ENCODE measurements around the gene CLEC3B.

The CLEC3B gene

GRCh38 chr3:45007091-45007490, 19.0 kb upstream of the CLEC3B start:
- DNase-seq = no peak

GRCh38 chr3:45008117-45008516, 18.0 kb upstream of the CLEC3B start:
- DNase-seq = no peak

GRCh38 chr3:45009868-45010267, 16.2 kb upstream of the CLEC3B start:
- DNase-seq = no peak

- no peak for DNase-seq
These were observed 15.2 kb upstream of the CLEC3B start for GRCh38 chr3:45010811-45011333.

- peak; percentile 81 for DNase-seq
These were observed 14.2 kb upstream of the CLEC3B start for GRCh38 chr3:45011756-45012508.

GRCh38 chr3:45012577-45012976, 13.5 kb upstream of the CLEC3B start:
- no peak for DNase-seq

GRCh38 chr3:45016916-45017315, 9.2 kb upstream of the CLEC3B start:
- DNase-seq = no peak

GRCh38 chr3:45017821-45018220, 8.3 kb upstream of the CLEC3B start:
- no peak for DNase-seq

- DNase-seq = no peak
These were observed 5.6 kb upstream of the CLEC3B start for GRCh38 chr3:45020534-45020933.

GRCh38 chr3:45021524-45022297, 4.4 kb upstream of the CLEC3B start:
- DNase-seq = no peak

- DNase-seq = no peak
These were observed 2.4 kb upstream of the CLEC3B start for GRCh38 chr3:45023675-45024074.

- DNase-seq = no peak
These were observed 1.4 kb upstream of the CLEC3B start for GRCh38 chr3:45024542-45025255.

GRCh38 chr3:45026957-45027356, 854 bp downstream of the CLEC3B start:
- no peak for DNase-seq

GRCh38 chr3:45027441-45027840, 1.3 kb downstream of the CLEC3B start:
- DNase-seq = no peak

- DNase-seq = no peak
These were observed 3.1 kb downstream of the CLEC3B start for GRCh38 chr3:45029216-45029615.

- DNase-seq = no peak
These were observed 3.6 kb downstream of the CLEC3B start for GRCh38 chr3:45029661-45030060.

- no peak for DNase-seq
These were observed 5.4 kb downstream of the CLEC3B start for GRCh38 chr3:45031531-45031930.

GRCh38 chr3:45032113-45032512, 6.0 kb downstream of the CLEC3B start:
- DNase-seq = no peak

GRCh38 chr3:45033791-45034190, 7.7 kb downstream of the CLEC3B start:
- DNase-seq = no peak

GRCh38 chr3:45034612-45035252, 8.6 kb downstream of the CLEC3B start:
- peak; percentile 93 for DNase-seq

GRCh38 chr3:45035441-45036301, 9.6 kb downstream of the CLEC3B start:
- no peak for DNase-seq

Measured in RPMI8226 (cell line).